ENCODE measurements around the gene PLXNB2. TPM values are rescaled to one million over a fixed set of nuclear protein-coding genes. Genes with fewer than 3 reads are reported as not detected.

Gene PLXNB2
- total RNA-seq, 4 donors from 2014 or later: 93.2 to 207 (median 102) TPM

DNA sequence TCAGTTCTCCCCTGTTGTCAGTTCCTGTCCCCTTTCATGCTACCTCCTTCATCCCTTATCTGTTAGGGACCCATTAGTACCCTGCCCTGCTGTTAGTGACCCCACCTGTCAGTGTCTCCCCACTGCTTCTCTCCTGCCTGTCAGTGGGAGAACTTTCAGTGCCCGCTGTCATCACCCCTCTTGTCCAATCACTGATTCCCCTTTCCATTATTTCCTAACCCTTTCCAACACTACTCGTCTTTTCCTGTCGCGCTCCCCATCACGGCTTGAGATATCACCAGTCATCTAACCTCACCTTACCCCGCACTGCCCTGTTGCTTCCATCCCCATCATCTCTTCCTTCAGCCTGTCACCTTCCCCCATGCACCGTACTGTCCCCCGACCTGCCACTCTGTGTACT, 39.7 kb upstream of the PLXNB2 start:
- H3K4me1 ChIP-seq: peaks cover 0 to 36% (median 2%) of the 10 kb centered on the region in 3 donors
- no peak for TF ChIP-seq POLR2AphosphoS5 (IDR thresholded peaks at IDR 0.05)
- no peak for TF ChIP-seq EP300 (IDR thresholded peaks at IDR 0.05)
- no peak for TF ChIP-seq POLR2A (IDR thresholded peaks at IDR 0.05)
- TF ChIP-seq, protein P1, sequence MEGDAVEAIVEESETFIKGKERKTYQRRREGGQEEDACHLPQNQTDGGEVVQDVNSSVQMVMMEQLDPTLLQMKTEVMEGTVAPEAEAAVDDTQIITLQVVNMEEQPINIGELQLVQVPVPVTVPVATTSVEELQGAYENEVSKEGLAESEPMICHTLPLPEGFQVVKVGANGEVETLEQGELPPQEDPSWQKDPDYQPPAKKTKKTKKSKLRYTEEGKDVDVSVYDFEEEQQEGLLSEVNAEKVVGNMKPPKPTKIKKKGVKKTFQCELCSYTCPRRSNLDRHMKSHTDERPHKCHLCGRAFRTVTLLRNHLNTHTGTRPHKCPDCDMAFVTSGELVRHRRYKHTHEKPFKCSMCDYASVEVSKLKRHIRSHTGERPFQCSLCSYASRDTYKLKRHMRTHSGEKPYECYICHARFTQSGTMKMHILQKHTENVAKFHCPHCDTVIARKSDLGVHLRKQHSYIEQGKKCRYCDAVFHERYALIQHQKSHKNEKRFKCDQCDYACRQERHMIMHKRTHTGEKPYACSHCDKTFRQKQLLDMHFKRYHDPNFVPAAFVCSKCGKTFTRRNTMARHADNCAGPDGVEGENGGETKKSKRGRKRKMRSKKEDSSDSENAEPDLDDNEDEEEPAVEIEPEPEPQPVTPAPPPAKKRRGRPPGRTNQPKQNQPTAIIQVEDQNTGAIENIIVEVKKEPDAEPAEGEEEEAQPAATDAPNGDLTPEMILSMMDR (IDR thresholded peaks at IDR 0.05): no peak
- H3K9me3 ChIP-seq: no peaks in the 10 kb centered on the region
- 64 to 80% methylated on average over 8 of the region's 8 CpGs for WGBS, 2 donors (ENCODE audit: low coverage in 1 of 2)
- H3K27ac ChIP-seq: peak overlapping the region in 2 of 4 donors; percentile 19 to 42
- H3K36me3 ChIP-seq: peaks cover 0 to 11% of the 10 kb centered on the region in 2 donors
- H3K27me3 ChIP-seq: no peaks in the 10 kb centered on the region
- H3K4me3 ChIP-seq: no peak overlapping the region
- ATAC-seq: no peak

GRCh38 chr22:50346470-50346869, 39.0 kb upstream of the PLXNB2 start:
- peak overlapping the region in 2 of 4 donors; percentile 19 to 42 for H3K27ac ChIP-seq
- H3K9me3 ChIP-seq: no peaks in the 10 kb centered on the region
- ATAC-seq: no peak
- H3K4me1 ChIP-seq: peaks cover 0 to 40% (median 2%) of the 10 kb centered on the region in 3 donors
- no peaks in the 10 kb centered on the region for H3K27me3 ChIP-seq
- WGBS, 2 donors (ENCODE audit: low coverage in 1 of 2): 47 to 69% methylated on average over 5 to 7 of the region's 8 CpGs
- peaks cover 0 to 5% of the 10 kb centered on the region in 2 donors for H3K36me3 ChIP-seq
- TF ChIP-seq POLR2AphosphoS5 (IDR thresholded peaks at IDR 0.05) (no peak), EP300 (IDR thresholded peaks at IDR 0.05) (no peak), POLR2A (IDR thresholded peaks at IDR 0.05) (no peak)
- TF ChIP-seq, protein P1 (IDR thresholded peaks at IDR 0.05): no peak
- no peak overlapping the region for H3K4me3 ChIP-seq

GRCh38 chr22:50343541-50343935, 36.1 kb upstream of the PLXNB2 start:
- Histone ChIP-seq H3K4me1 (peaks cover 0 to 39% (median 2%) of the 10 kb centered on the region in 3 donors), H3K27me3 (no peaks in the 10 kb centered on the region), H3K27ac (peak overlapping the region; percentile 65 to 95 (median 85)), H3K4me3 (peak overlapping the region; percentile 92 to 97), H3K36me3 (no peaks in the 10 kb centered on the region), H3K9me3 (no peaks in the 10 kb centered on the region)
- WGBS, 2 donors (ENCODE audit: low coverage in 1 of 2): no CpG with 5 or more reads among the region's 9 CpGs
- TF ChIP-seq POLR2A (IDR thresholded peaks at IDR 0.05) (no peak), POLR2AphosphoS5 (IDR thresholded peaks at IDR 0.05) (no peak), EP300 (IDR thresholded peaks at IDR 0.05) (no peak)
- TF ChIP-seq, protein P1 (IDR thresholded peaks at IDR 0.05): no peak
- no peak for ATAC-seq

GRCh38 chr22:50342651-50343540, 35.5 kb upstream of the PLXNB2 start, which contains the start of gene PPP6R2:
TSS of gene PPP6R2 (plus strand) at chr22:50343327. CDS start at chr22:50393909, 50,582 bp downstream.
- H3K27me3 ChIP-seq: no peaks in the 10 kb centered on the region
- peak within 1 kb of the TSS; percentile 92 to 97 for H3K4me3 ChIP-seq
- no peaks in the 10 kb centered on the region for H3K9me3 ChIP-seq
- no peaks in the 10 kb centered on the region for H3K36me3 ChIP-seq
- TF ChIP-seq POLR2A (IDR thresholded peaks at IDR 0.05) (peak; percentile 24 to 41), EP300 (IDR thresholded peaks at IDR 0.05) (no peak)
- TF ChIP-seq, protein P1 (IDR thresholded peaks at IDR 0.05): peak in 1 of 4 experiments; percentile 10
- H3K4me1 ChIP-seq: peaks cover 0 to 33% (median 2%) of the 10 kb centered on the region in 3 donors
- peak within 1 kb of the TSS; percentile 65 to 95 (median 85) for H3K27ac ChIP-seq
- ATAC-seq: peak; percentile 87
- 0 to 1% methylated on average over 5 to 16 of the region's 87 CpGs for WGBS, 2 donors (ENCODE audit: low coverage in 1 of 2)

All from gastroesophageal sphincter (tissue), 4 donors.